ENCODE data around the gene HOXA6.

HOXA6 gene

DNA sequence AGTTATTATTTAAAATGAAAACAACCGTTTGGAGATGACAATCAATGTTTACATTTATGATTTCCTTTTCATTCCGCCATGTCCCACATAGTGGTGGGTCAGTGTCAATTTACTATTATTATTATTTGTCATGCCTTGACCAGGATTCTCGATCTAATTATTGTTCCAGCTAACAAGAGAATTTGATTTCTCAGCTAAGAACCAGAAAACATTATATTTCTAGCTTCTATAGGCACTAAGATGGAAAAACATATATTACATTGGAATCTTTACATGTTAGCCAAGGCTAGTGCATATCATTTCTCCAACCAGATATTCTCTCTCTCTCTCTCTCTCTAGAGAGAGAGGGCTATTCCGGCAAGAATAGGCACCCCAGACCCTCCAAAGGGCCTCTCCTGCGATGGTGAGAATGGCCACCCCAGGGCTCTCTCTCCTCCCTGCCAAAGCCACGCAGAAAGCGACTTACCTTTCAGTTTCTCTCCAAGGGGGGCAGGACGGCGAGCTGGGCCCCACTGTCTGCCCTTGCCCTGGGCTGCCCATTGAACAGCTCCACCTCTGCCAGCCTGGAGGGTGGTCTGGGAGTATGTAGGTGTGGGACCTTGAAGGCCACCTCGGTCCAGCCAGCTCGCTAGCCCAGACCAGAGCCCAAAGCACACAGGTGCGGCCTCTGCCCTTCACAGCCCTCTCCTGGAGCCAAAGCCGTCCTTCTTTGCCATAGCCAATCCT is 2.4 kb upstream of the HOXA6 start:
- no peak for DNase-seq (ENCODE audit: low spot score)

GRCh38 chr7:27148756-27149641 is 1.4 kb upstream of the HOXA6 start:
- no peak for DNase-seq (ENCODE audit: low spot score)

GRCh38 chr7:27148031-27148755 is 619 bp upstream of the HOXA6 start:
- DNase-seq (ENCODE audit: low spot score), result no peak

GRCh38 chr7:27146491-27147198 is 929 bp downstream of the HOXA6 start:
- DNase-seq (ENCODE audit: low spot score), result no peak

DNA sequence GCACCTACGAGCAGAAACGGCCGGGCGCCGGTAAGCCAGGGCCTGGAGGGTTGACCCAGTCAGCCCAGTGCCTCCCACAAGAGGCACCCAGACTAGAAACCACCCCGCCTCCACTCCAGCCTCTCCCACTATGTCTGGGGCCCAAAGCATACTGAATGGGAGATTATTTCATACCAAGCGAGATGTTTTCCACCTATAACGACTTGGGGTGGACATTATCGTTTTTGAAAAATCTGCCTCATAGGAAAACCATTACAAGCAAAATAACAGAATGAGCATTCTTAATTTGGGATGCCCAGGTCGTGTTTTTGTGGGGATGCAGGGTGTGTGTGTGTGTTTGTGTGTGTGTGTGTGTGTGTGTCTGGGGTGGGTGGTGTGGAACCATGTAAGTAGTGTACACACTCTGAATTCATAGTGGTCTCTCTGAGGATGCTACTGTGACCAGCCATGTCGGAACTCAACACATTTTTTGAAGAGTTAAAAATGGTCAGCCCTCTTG is 1.6 kb downstream of the HOXA6 start:
- DNase-seq (ENCODE audit: low spot score), result no peak

DNA sequence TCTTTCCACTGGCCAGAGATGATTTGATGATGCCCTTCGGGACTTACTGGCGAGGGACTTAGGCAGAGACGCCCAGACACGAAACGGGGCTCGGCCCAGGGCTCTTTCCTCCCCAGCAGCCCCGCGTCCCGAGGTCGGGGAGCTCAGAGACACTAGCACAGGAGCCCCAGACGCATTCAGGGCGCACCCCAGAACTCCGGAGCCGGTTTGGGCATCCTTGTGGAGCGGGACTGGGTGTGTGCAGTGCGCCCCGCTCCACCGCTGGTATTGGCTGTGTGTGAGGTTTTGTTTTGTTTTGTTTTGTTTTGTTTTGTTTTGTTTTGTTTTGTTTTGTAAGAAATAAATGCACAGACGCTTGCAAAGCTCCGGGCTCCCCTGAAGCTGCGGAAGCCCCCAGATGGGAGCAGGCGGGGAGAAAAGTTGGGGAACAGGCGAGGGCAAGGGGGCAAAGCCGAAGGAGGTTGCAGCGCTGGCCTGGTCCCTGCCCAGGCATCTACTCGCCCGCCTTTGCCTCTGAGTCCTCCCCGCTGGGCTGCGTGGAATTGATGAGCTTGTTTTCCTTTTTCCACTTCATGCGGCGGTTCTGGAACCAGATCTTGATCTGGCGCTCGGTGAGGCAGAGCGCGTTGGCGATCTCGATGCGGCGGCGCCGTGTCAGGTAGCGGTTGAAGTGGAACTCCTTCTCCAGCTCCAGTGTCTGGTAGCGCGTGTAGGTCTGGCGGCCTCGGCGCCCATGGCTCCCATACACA is 2.2 kb downstream of the HOXA6 start:
- no peak for DNase-seq (ENCODE audit: low spot score)

GRCh38 chr7:27144781-27145164 is 2.8 kb downstream of the HOXA6 start:
- no peak for DNase-seq (ENCODE audit: low spot score)

GRCh38 chr7:27143950-27144780 is 3.4 kb downstream of the HOXA6 start:
- no peak for DNase-seq (ENCODE audit: low spot score)

DNA sequence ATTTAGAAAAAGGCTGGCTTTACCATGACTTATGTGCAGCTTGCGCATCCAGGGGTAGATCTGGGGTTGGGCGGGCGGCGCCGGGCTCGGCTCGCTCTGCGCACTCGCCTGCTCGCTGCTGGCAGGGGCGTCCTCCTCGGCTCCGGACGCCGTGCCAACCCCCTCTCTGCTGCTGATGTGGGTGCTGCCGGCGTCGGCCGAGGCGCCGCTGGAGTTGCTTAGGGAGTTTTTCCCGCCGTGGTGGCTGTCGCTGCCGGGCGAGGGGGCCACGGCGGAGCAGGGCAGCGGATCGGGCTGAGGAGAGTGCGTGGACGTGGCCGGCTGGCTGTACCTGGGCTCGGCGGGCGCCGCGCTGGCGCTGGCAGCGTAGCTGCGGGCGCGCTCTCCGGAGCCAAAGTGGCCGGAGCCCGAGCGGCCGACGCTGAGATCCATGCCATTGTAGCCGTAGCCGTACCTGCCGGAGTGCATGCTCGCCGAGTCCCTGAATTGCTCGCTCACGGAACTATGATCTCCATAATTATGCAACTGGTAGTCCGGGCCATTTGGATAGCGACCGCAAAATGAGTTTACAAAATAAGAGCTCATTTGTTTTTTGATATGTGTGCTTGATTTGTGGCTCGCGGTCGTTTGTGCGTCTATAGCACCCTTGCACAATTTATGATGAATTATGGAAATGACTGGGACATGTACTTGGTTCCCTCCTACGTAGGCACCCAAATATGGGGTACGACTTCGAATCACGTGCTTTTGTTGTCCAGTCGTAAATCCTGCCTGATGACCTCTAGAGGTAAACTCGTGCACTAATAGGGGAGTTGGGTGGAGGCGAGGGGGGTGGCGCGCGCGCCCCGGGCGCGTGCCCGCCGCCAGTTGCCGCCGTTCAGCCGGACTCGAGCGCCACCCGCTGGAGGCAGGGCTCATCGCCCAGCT is 4.3 kb downstream of the HOXA6 start, which contains the start of gene HOXA5:
HOXA5 (minus strand) TSS at position 659 of the 927 bp plus-strand sequence; CDS start at position 585, 74 bp downstream.
- no peak for DNase-seq (ENCODE audit: low spot score)

DNA sequence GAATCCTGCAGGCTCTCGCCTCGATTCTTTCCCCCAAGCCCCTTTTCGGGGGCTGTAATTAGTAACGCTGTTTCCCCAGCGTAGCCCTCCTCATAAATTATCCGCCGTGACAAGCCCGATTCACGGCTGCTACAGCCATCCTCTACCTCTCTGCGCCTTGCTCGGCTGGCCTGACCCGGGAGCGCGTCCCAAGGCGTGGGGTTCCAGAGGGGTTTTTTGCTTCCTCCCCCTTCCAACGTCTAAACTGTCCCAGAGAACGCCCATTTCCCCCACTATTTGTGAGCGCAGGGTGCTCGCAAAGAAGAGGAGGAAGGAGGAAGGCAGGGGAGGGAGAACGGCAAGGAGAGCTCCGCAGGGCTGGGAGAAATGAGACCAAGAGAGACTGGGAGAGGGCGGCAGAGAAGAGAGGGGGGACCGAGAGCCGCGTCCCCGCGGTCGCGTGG is 5.0 kb downstream of the HOXA6 start:
- DNase-seq (ENCODE audit: low spot score), result no peak

- DNase-seq (ENCODE audit: low spot score), result no peak
These were observed 5.5 kb downstream of the HOXA6 start for GRCh38 chr7:27141923-27142579.

GRCh38 chr7:27141137-27141922 is 6.2 kb downstream of the HOXA6 start:
- no peak for DNase-seq (ENCODE audit: low spot score)

DNA sequence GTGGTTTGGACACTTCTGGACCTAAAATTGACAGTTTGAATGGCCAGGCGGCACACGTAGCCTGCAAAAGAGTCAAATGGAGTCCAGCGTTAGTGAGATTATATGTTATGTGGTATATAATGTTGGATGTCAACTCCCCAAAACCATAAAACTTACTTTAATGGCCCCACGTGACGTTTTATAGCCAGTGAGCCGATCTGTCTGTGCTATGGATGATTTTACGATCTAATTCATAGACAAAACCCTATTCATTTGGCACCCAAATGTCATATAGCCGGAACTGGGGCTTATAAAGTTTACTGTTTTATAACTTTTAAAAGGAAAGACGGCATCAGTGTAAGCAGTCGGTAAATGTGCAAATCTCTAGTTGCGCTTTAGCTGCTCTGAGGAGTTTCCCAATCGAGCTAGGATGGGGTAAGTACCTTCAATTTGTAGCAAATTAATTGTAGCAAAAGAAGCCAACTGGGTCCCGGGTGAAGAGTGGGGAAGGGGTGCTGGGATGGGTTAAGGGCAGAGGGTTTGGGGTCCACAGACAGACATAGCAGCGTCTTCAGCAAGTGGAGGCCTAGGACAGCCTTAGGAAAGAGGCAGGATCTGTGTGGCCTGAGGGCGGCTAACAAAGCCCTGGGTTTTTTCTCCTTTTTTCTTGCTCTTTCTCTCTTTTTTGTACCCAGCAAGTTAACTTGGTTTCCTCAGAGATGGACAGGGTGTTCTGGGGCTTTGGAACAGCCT is 7.3 kb downstream of the HOXA6 start:
- DNase-seq (ENCODE audit: low spot score), result no peak

- DNase-seq (ENCODE audit: low spot score), result no peak
These were observed 8.0 kb downstream of the HOXA6 start for GRCh38 chr7:27139334-27140125.

- DNase-seq (ENCODE audit: low spot score), result no peak
These were observed 8.6 kb downstream of the HOXA6 start for GRCh38 chr7:27138985-27139333.

DNA sequence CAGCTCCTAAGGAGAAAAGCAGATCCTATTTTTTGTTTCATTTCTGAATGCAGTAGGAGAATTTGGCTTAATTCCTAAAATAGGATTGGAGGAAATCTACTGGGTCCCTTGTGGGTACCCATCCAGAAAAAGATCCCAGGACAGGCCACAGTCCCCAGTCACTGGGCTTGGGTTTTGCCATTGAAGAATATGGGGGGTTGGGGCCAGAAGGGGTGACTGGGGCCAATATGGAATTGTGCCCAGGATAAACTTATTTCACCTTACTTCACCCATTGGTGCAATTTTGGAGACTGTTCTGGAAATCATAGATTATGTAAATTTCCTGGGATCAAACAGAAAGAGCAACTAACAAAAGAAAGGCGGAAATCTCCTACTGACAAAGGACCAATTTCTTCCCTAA is 9.1 kb downstream of the HOXA6 start:
- no peak for DNase-seq (ENCODE audit: low spot score)

Data from hematopoietic multipotent progenitor cell treated with erythropoietin and hydrocortisone succinate and interleukin-3 and kit ligand, for 17 days (in vitro differentiated cells).